RWPE2 (cell line): ENCODE results near the gene ACTA2.

Experiments used
- ATAC-seq: fragments of 200-7000 bp; cut with Tn5 transposase; 3 replicates; pipeline ENCODE4 v1.9.1; 2021; ENCODE audit warnings: low read depth
- DNase-seq: peaks from one replicate; pipeline ENCODE4 v3.0.0-alpha.2; 2020; ENCODE audit warnings: low spot score
- H3K27ac ChIP-seq: fragments of 450-650 bp; 2 replicates; pipeline ENCODE4 v1.5.1; 2017; ENCODE audit warnings: mild to moderate bottlenecking; ENCODE audit not compliant: poor library complexity, severe bottlenecking
- H3K27me3 ChIP-seq: fragments of 250-450 bp; sonication (Bioruptor Pico); 2 replicates; pipeline ENCODE4 v1.5.1; 2021; ENCODE audit warnings: mild to moderate bottlenecking, moderate library complexity; ENCODE audit not compliant: insufficient read depth, poor library complexity, severe bottlenecking
- H3K36me3 ChIP-seq: fragments of 250-450 bp; sonication (Bioruptor Pico); 2 replicates; pipeline ENCODE4 v1.5.1; 2020; ENCODE audit warnings: low read depth, mild to moderate bottlenecking, moderate library complexity
- H3K4me1 ChIP-seq: fragments of 250-450 bp; sonication (Bioruptor Pico); 2 replicates; pipeline ENCODE4 v1.5.1; 2021; ENCODE audit warnings: mild to moderate bottlenecking, moderate library complexity; ENCODE audit not compliant: insufficient read depth, poor library complexity, severe bottlenecking
- H3K4me3 ChIP-seq: fragments of 250-450 bp; sonication (Bioruptor Pico); 2 replicates; pipeline ENCODE4 v1.5.1; 2021; ENCODE audit warnings: mild to moderate bottlenecking, moderate library complexity; ENCODE audit not compliant: severe bottlenecking
- H3K9me3 ChIP-seq: fragments of 250-450 bp; sonication (Bioruptor Pico); 2 replicates; pipeline ENCODE4 v1.5.1; 2021; ENCODE audit warnings: mild to moderate bottlenecking, moderate library complexity; ENCODE audit not compliant: severe bottlenecking
- TF ChIP-seq, protein P1 (sequence below): fragments of 450-650 bp; IDR thresholded peaks from one replicate; pipeline ENCODE4 v1.5.1; 2017; ENCODE audit warnings: mild to moderate bottlenecking, moderate library complexity; ENCODE audit not compliant: poor library complexity, severe bottlenecking

Gene ACTA2

DNA sequence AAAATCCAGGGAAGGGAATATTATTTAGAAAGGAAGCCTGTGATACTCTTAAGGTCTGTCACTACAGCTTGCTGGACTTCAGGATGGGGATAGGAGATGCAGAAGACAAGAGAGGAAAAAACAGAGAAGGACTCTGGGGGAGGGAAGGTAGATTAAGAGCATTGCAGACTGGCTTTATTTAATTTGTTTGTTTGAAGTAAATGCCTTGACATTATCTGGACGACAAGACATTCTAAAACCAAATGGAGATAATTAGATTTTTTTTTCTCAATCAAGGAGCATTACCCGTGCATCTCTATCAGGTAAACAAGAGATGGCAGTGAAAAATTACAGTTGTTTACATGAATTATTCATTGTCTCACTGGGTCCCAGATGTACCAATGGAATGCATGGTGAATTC is 24.3 kb downstream of the ACTA2 start:
- Histone ChIP-seq H3K4me1 (no peaks in the 10 kb centered on the region), H3K36me3 (no peaks in the 10 kb centered on the region), H3K9me3 (no peaks in the 10 kb centered on the region), H3K4me3 (no peak overlapping the region), H3K27me3 (no peaks in the 10 kb centered on the region), H3K27ac (no peak overlapping the region)
- ATAC-seq (no peak), DNase-seq (no peak)
- TF ChIP-seq, protein P1, sequence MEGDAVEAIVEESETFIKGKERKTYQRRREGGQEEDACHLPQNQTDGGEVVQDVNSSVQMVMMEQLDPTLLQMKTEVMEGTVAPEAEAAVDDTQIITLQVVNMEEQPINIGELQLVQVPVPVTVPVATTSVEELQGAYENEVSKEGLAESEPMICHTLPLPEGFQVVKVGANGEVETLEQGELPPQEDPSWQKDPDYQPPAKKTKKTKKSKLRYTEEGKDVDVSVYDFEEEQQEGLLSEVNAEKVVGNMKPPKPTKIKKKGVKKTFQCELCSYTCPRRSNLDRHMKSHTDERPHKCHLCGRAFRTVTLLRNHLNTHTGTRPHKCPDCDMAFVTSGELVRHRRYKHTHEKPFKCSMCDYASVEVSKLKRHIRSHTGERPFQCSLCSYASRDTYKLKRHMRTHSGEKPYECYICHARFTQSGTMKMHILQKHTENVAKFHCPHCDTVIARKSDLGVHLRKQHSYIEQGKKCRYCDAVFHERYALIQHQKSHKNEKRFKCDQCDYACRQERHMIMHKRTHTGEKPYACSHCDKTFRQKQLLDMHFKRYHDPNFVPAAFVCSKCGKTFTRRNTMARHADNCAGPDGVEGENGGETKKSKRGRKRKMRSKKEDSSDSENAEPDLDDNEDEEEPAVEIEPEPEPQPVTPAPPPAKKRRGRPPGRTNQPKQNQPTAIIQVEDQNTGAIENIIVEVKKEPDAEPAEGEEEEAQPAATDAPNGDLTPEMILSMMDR, result no peak

GRCh38 chr10:88927416-88927690 is 25.2 kb downstream of the ACTA2 start:
- H3K9me3 ChIP-seq, result no peaks in the 10 kb centered on the region
- no peak overlapping the region for H3K4me3 ChIP-seq
- no peak overlapping the region for H3K27ac ChIP-seq
- H3K36me3 ChIP-seq, result no peaks in the 10 kb centered on the region; the same call in 1 of the 2 replicates
- no peaks in the 10 kb centered on the region for H3K4me1 ChIP-seq
- H3K27me3 ChIP-seq, result no peaks in the 10 kb centered on the region
- ATAC-seq (no peak), DNase-seq (no peak)
- TF ChIP-seq, protein P1, result no peak

- Histone ChIP-seq H3K27me3 (no peaks in the 10 kb centered on the region), H3K4me3 (no peak overlapping the region), H3K4me1 (no peaks in the 10 kb centered on the region), H3K27ac (no peak overlapping the region), H3K36me3 (no peaks in the 10 kb centered on the region; the same call in 1 of the 2 replicates), H3K9me3 (no peaks in the 10 kb centered on the region)
- TF ChIP-seq, protein P1, result no peak
- no peak for ATAC-seq
- DNase-seq, result no peak
These were observed 25.8 kb downstream of the ACTA2 start for GRCh38 chr10:88926566-88927415.

DNA sequence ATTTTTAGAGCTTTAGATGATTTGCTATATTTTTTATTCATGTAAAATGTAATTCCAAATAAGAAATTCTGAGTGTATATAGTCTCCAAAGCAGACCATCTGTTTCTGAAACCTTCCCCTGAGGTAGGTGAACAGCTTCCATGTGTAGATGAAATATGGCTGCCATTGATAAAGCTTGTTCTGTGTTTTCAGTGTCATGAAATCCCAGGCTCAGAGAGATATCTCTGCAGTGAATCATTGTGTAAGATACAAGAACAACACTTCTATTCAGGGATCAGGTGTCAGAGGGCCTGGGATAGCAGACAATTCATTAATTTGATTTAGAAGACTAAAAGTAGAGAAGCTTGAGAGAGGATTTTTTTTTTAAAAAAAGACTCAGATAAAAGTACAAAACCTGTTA is 29.1 kb downstream of the ACTA2 start:
- ATAC-seq, result no peak
- no peak overlapping the region for H3K4me3 ChIP-seq
- no peak for DNase-seq
- TF ChIP-seq, protein P1, result no peak
- H3K27ac ChIP-seq, result no peak overlapping the region
- no peaks in the 10 kb centered on the region for H3K27me3 ChIP-seq
- no peaks in the 10 kb centered on the region; the same call in 1 of the 2 replicates for H3K36me3 ChIP-seq
- H3K4me1 ChIP-seq, result peaks cover 3% of the 10 kb centered on the region
- no peaks in the 10 kb centered on the region for H3K9me3 ChIP-seq

DNA sequence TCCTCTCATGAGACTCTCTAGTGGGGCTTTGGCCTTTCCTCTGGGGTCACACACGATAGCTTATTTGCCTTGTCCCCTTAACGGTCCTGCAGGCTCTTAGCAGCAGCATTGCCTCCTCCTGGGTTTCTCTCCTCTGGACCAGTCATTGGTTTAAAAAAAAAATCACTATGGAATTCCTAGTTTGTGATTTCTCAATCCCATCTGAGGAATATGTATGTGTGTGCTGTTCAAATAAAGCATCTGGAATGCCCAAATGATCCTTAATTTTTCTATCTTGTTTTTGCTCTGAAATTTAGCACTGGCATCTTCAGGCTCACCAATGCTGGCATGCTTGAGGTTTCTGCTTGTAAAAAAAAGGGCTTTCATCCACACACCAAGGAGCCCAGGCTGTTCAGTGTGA is 30.5 kb downstream of the ACTA2 start:
- TF ChIP-seq, protein P1, result no peak
- H3K36me3 ChIP-seq, result no peaks in the 10 kb centered on the region; the same call in 1 of the 2 replicates
- ATAC-seq, result no peak

More for the DNA sequence above, 30.5 kb downstream of the ACTA2 start:
- no peak overlapping the region for H3K27ac ChIP-seq
- H3K27me3 ChIP-seq, result no peaks in the 10 kb centered on the region
- peaks cover 3% of the 10 kb centered on the region for H3K4me1 ChIP-seq
- H3K9me3 ChIP-seq, result no peaks in the 10 kb centered on the region
- H3K4me3 ChIP-seq, result no peak overlapping the region
- DNase-seq, result no peak
